H1 (cell line): ENCODE results near the gene PCGF3. TPM values are rescaled to one million over a fixed set of nuclear protein-coding genes. Genes with fewer than 3 reads are reported as not detected.

Experiments
- CTCF ChIA-PET: fragments of 300-600 bp; sonication (Branson Sonifier 250); formaldehyde crosslinking; loops from one replicate; lab custom pipeline; 2021; ENCODE audit not compliant: partially characterized antibody; lab: Charles Lee
- POLR2A ChIA-PET: fragments of 300-600 bp; sonication (Branson Sonifier 250); formaldehyde crosslinking; loops from one replicate; lab custom pipeline; 2021; ENCODE audit warnings: inconsistent platforms; ENCODE audit not compliant: partially characterized antibody; lab: Charles Lee
- DNase-seq, 2 experiments: peaks; one replicate each; pipeline versions ENCODE4 v3.0.0 to v3.0.0-alpha.2; 2010 to 2022; ENCODE audit warnings: low spot score in 2 of 2, low read depth in 1 of 2, mixed read lengths in 1 of 2
- FAIRE-seq: peaks from 2 replicates; lab custom pipeline; 2011; peaks lifted over from hg19 to GRCh38; lab: Jason Lieb, UNC
- H2AFZ ChIP-seq: 2 replicates; pipeline ENCODE4 v1.8.1; 2012; ENCODE audit warnings: low read length, inconsistent platforms
- H2AK5ac ChIP-seq: 2 replicates; pipeline ENCODE4 v1.6.1; 2013; ENCODE audit warnings: low read depth, low read length
- H2BK120ac ChIP-seq: replicated peaks from 2 replicates; pipeline ENCODE3; 2013; ENCODE audit warnings: low read depth, low read length, inconsistent platforms
- H2BK12ac ChIP-seq: 2 replicates; pipeline ENCODE4 v1.6.1; 2013; ENCODE audit warnings: low read depth, low read length
- H2BK15ac ChIP-seq: 2 replicates; pipeline ENCODE4 v1.6.1; 2013; ENCODE audit warnings: low read length
- H2BK20ac ChIP-seq: 2 replicates; pipeline ENCODE4 v1.6.1; 2013; ENCODE audit warnings: low read length
- H2BK5ac ChIP-seq: 2 replicates; pipeline ENCODE4 v1.6.1; 2013; ENCODE audit warnings: low read depth, low read length
- H3K14ac ChIP-seq: 2 replicates; pipeline ENCODE4 v1.6.1; 2013; ENCODE audit warnings: inconsistent platforms; ENCODE audit not compliant: insufficient read length
- H3K18ac ChIP-seq: 2 replicates; pipeline ENCODE4 v1.6.1; 2013; ENCODE audit warnings: low read length; ENCODE audit errors: extremely low read depth
- H3K23ac ChIP-seq: 2 replicates; pipeline ENCODE4 v1.6.1; 2013; ENCODE audit warnings: inconsistent platforms; ENCODE audit not compliant: insufficient read length
- H3K23me2 ChIP-seq: 2 replicates; pipeline ENCODE4 v1.6.1; 2013; ENCODE audit warnings: low read depth, low read length
- H3K27ac ChIP-seq: 2 replicates; pipeline ENCODE4 v1.6.1; 2011; ENCODE audit warnings: low read depth, low read length, inconsistent platforms
- H3K27me3 ChIP-seq, 4 experiments: replicated peaks in 1 of 4; 1 replicate in 1 of 4; 2 replicates in 3 of 4; pipeline versions ENCODE4 v1.6.1 to v1.8.1; 2011 to 2013; ENCODE audit warnings: low read length in 3 of 4, mild to moderate bottlenecking in 3 of 4, inconsistent platforms in 2 of 4, mixed read lengths in 2 of 4, moderate library complexity in 1 of 4; ENCODE audit not compliant: control insufficient read depth in 3 of 4, insufficient read depth in 3 of 4; ENCODE audit errors: extremely low read depth in 1 of 4
- H3K36me3 ChIP-seq, 4 experiments: 2 replicates each; pipeline versions ENCODE4 v1.6.1 to v1.8.1; 2011 to 2013; ENCODE audit warnings: mild to moderate bottlenecking in 4 of 4, low read length in 3 of 4, moderate library complexity in 2 of 4, control low read depth in 1 of 4, inconsistent platforms in 1 of 4; ENCODE audit not compliant: insufficient read depth in 4 of 4, control insufficient read depth in 2 of 4
- H3K4ac ChIP-seq: replicated peaks from 2 replicates; pipeline ENCODE3; 2013; ENCODE audit warnings: low read length, low read depth, mixed read lengths, inconsistent platforms; ENCODE audit not compliant: insufficient read length
- H3K4me1 ChIP-seq, 4 experiments: replicated peaks in 1 of 4; 1 replicate in 1 of 4; 2 replicates in 3 of 4; pipeline versions ENCODE4 v1.6.1 to v1.8.1; 2011 to 2013; ENCODE audit warnings: low read length in 3 of 4, inconsistent platforms in 2 of 4, mixed read lengths in 1 of 4; ENCODE audit not compliant: insufficient read depth in 4 of 4, control insufficient read depth in 3 of 4
- H3K4me2 ChIP-seq, 2 experiments: 2 replicates each; pipeline versions ENCODE4 v1.6.1 to v1.8.1; 2011 to 2013; ENCODE audit warnings: low read depth in 2 of 2, low read length in 2 of 2, control low read depth in 1 of 2, inconsistent platforms in 1 of 2, mild to moderate bottlenecking in 1 of 2; ENCODE audit not compliant: insufficient read depth in 1 of 2
- H3K4me3 ChIP-seq, 4 experiments: fragments of 200-600, 300-600 bp in 1 of 4; sonication (generic), shearing (Covaris generic), sonication (Bioruptor Twin) in 1 of 4; 2 replicates each; pipeline versions ENCODE4 v1.5.1 to v1.8.1; 2011 to 2016; ENCODE audit warnings: low read length in 4 of 4, low read depth in 3 of 4, control low read depth in 2 of 4, inconsistent platforms in 2 of 4, mild to moderate bottlenecking in 2 of 4, mixed read lengths in 1 of 4, moderate library complexity in 1 of 4; ENCODE audit not compliant: insufficient read depth in 2 of 4; ENCODE audit errors: extremely low read depth in 1 of 4
- H3K56ac ChIP-seq: replicated peaks from 2 replicates; pipeline ENCODE3; 2013; ENCODE audit warnings: low read depth, mild to moderate bottlenecking, mixed read lengths, low read length, inconsistent platforms; ENCODE audit not compliant: insufficient read length
- H3K79me1 ChIP-seq: 2 replicates; pipeline ENCODE4 v1.6.1; 2013; ENCODE audit warnings: low read depth, low read length, control low read depth
- H3K79me2 ChIP-seq, 2 experiments: 2 replicates each; pipeline versions ENCODE4 v1.6.1 to v1.8.1; 2012 to 2013; ENCODE audit warnings: low read length in 2 of 2, mild to moderate bottlenecking in 2 of 2, inconsistent platforms in 1 of 2; ENCODE audit not compliant: insufficient read depth in 2 of 2, control insufficient read depth in 1 of 2
- H3K9ac ChIP-seq, 4 experiments: replicated peaks in 1 of 4; 1 replicate in 1 of 4; 2 replicates in 3 of 4; pipeline versions ENCODE4 v1.6.1 to v1.8.1; 2011 to 2013; ENCODE audit warnings: low read depth in 3 of 4, low read length in 3 of 4, control low read depth in 2 of 4, mild to moderate bottlenecking in 2 of 4, moderate library complexity in 2 of 4, inconsistent platforms in 1 of 4; ENCODE audit errors: extremely low read depth in 1 of 4
- H3K9me3 ChIP-seq, 2 experiments: 2 replicates each; pipeline versions ENCODE4 v1.6.1 to v1.8.1; 2012 to 2013; ENCODE audit warnings: mild to moderate bottlenecking in 2 of 2, moderate library complexity in 2 of 2, control low read depth in 1 of 2, inconsistent platforms in 1 of 2, low read depth in 1 of 2, low read length in 1 of 2, mixed read lengths in 1 of 2; ENCODE audit not compliant: insufficient read depth in 2 of 2
- H4K20me1 ChIP-seq, 2 experiments: replicated peaks in 1 of 2; 2 replicates each; pipeline versions ENCODE3 to v1.8.1; 2011 to 2013; ENCODE audit warnings: inconsistent platforms in 2 of 2, low read length in 2 of 2, mild to moderate bottlenecking in 1 of 2; ENCODE audit not compliant: insufficient read depth in 2 of 2, control insufficient read depth in 1 of 2
- H4K5ac ChIP-seq: 2 replicates; pipeline ENCODE4 v1.6.1; 2013; ENCODE audit warnings: low read length, low read depth, mixed read lengths, inconsistent platforms; ENCODE audit not compliant: insufficient read length
- H4K8ac ChIP-seq: 2 replicates; pipeline ENCODE4 v1.8.0; 2013; ENCODE audit warnings: mild to moderate bottlenecking, moderate library complexity, low read length, inconsistent platforms; ENCODE audit not compliant: insufficient read depth; ENCODE audit errors: extremely low read depth
- H4K91ac ChIP-seq: replicated peaks from 2 replicates; pipeline ENCODE3; 2013; ENCODE audit warnings: low read length, mixed read lengths, inconsistent platforms; ENCODE audit not compliant: insufficient read length
- CBX8 ChIP-seq: fragments of 300-800, 300-1000 bp; sonication (generic); IDR thresholded peaks from 2 replicates; pipeline ENCODE4 v1.7.1; 2016; ENCODE audit warnings: low read depth, low read length, borderline replicate concordance
- WGBS, 2 experiments: shearing (Covaris generic) in 1 of 2; methylation state at CpG; one replicate each; pipeline versions ENCODE4 v1.1.6 to v1.1.7; 2013 to 2015; ENCODE audit warnings: low lambda C conversion rate in 2 of 2, mixed read lengths in 2 of 2, inconsistent platforms in 1 of 2, low coverage in 1 of 2, missing lambda C conversion rate in 1 of 2; ENCODE audit not compliant: insufficient replicate concordance in 2 of 2, insufficient coverage in 1 of 2, insufficient read length in 1 of 2; ENCODE audit errors: extremely low coverage in 1 of 2, missing lambda C conversion rate in 1 of 2; 5-methylcytosine and 5-hydroxymethylcytosine counted together
- polyA plus RNA-seq, 7 experiments: library from polyadenylated mRNA; depleted of rRNA in 3 of 7; stranded (reverse) in 5 of 7; unstranded in 2 of 7; fragments of >200 nt in 5 of 7; fragments of 200-250 nt in 2 of 7; gene quantifications; 1 replicate in 5 of 7; 2 replicates in 1 of 7; 4 replicates in 1 of 7; pipeline versions ENCODE4 v1.2.1 to v1.2.3, GENCODE V29; 2011 to 2013; ENCODE audit warnings: missing spikeins in 2 of 7, mixed read lengths in 2 of 7
- total RNA-seq: library from RNA; stranded (reverse); fragmentation: NEBNext Ultra II Directional; extraction: Animal tissue kit (Norgen Biotek cat#: 25700); gene quantifications from 2 replicates; pipeline ENCODE4 v1.2.1, GENCODE V29; 2021

The PCGF3 gene
- total and polyA plus RNA-seq, 2 of the 8 experiments (the other 6 are each of a cell fraction or from before 2014, with no cell fraction given) = 52.7 to 52.9 TPM

DNA sequence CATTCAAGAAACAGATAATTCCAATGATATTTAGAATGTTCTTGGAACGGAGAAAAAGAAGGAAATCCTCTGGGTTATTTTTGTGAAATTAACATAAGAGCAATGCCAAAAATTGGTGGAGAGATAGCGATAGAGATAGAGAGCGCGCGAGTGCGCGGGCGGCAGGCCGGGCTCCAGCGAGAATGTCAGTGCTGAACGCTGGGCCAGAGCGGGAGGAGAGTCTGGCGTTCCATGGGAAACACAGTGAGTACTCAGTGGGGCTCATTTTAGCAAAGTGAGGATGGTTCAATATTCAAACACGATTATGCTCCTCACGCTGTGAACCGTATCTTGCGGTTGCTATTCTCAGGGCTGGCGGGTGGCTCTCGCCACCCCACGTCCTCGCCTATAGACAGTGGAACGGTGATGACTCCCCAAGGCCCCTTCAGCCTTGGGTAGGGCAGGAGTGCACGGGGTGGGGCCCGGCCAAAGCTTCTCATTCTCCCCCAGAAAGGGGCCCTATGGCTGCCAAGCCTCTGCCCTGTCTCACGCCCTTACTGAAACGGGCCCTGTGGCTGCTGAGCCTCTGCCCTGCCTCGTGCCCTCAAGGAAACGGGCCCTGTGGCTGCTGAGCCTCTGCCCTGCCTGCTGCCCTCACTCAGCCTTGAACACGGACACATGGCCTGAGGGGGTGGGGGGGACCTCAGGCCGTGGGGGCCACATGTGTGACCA is 103.4 kb downstream of the PCGF3 start:
- H2BK12ac ChIP-seq = no peak overlapping the region
- H2BK5ac ChIP-seq = no peak overlapping the region
- H4K91ac ChIP-seq = no peak overlapping the region
- H3K27ac ChIP-seq = no peak overlapping the region
- H2BK20ac ChIP-seq = no peak overlapping the region
- FAIRE-seq = no peak
- ChIA-PET POLR2A (interaction anchor here (1.0 kb wide), 1 partner anchor 14 kb away, joined by 3 read pairs; no protein-coding TSS in a partner anchor), CTCF (no interaction called here)
- H3K4me1 ChIP-seq = no peaks in the 10 kb centered on the region
- DNase-seq = no peak
- no peaks in the 10 kb centered on the region for H3K23me2 ChIP-seq
- no peak overlapping the region for H3K56ac ChIP-seq
- H2BK120ac ChIP-seq = no peak overlapping the region
- WGBS, 2 experiments = 89 to 100% methylated on average over 5 to 28 of the region's 30 CpGs
- H3K9ac ChIP-seq = no peak overlapping the region
- no peak overlapping the region for H3K23ac ChIP-seq
- no peak overlapping the region for H3K4me3 ChIP-seq
- H3K4ac ChIP-seq = no peak overlapping the region
- H3K79me1 ChIP-seq = no peaks in the 10 kb centered on the region; the same call in 1 of the 2 replicates
- no peak overlapping the region for H3K4me2 ChIP-seq
- H3K36me3 ChIP-seq = no peaks in the 10 kb centered on the region
- H3K9me3 ChIP-seq = peaks cover 0 to 5% of the 10 kb centered on the region in 2 experiments; a peak in 1 of 4 replicates
- peaks cover 7 to 53% (median 37%) of the 10 kb centered on the region in 4 experiments for H3K27me3 ChIP-seq
- H3K79me2 ChIP-seq = no peaks in the 10 kb centered on the region
- H2AFZ ChIP-seq = no peak overlapping the region
- H3K14ac ChIP-seq = no peak overlapping the region
- no peak overlapping the region for H4K8ac ChIP-seq
- H2AK5ac ChIP-seq = no peak overlapping the region
- no peaks in the 10 kb centered on the region for H4K20me1 ChIP-seq
- no peak for TF ChIP-seq CBX8
- no peak overlapping the region for H4K5ac ChIP-seq
- no peak overlapping the region for H2BK15ac ChIP-seq
- no peak overlapping the region for H3K18ac ChIP-seq
